Adrenal gland (tissue), 5 donors: Measurements from ENCODE around the gene ENPP1.

Experiments used
- CTCF ChIP-seq, 6 experiments: fragments of 450-650 bp in 4 of 6; fragments of 200-600 bp in 2 of 6; sonication (generic) in 1 of 6; IDR thresholded peaks; 1 replicate in 5 of 6; 2 replicates in 1 of 6; pipeline versions ENCODE4 v1.5.1 to v1.8.0; 2016 to 2021; ENCODE audit warnings: antibody characterized with exemption in 6 of 6, mild to moderate bottlenecking in 2 of 6, moderate library complexity in 1 of 6
- POLR2A ChIP-seq, 2 donors: fragments of 450-650 bp; IDR thresholded peaks; one replicate each; pipeline ENCODE4 v1.6.1; 2017; ENCODE audit warnings: antibody characterized with exemption in 2 of 2, mild to moderate bottlenecking in 2 of 2, moderate library complexity in 1 of 2
- donor health status: DM: no; HTN: no; CAD: no.

- TF ChIP-seq CTCF (IDR thresholded peaks at IDR 0.05) (no peak), POLR2A (IDR thresholded peaks at IDR 0.05) (no peak)
Observed at GRCh38 chr6:131823276-131823902, 15.6 kb downstream of the ENPP1 start.
